IgD-negative memory B cell (primary cell): ENCODE measurements around the gene SLC35F1. TPM values are rescaled to one million over a fixed set of nuclear protein-coding genes. Genes with fewer than 3 reads are reported as not detected.

Experiments used
- H3K27ac Mint-ChIP-seq, 3 donors: one replicate each; pipeline ENCODE4 v1.8.0; 2020 to 2022; ENCODE audit warnings: mild to moderate bottlenecking in 3 of 3, mixed read lengths in 3 of 3, moderate library complexity in 1 of 3
- H3K27me3 Mint-ChIP-seq: one replicate; pipeline ENCODE4 v1.8.0; 2021; ENCODE audit warnings: mixed read lengths
- H3K36me3 Mint-ChIP-seq: one replicate; pipeline ENCODE4 v1.8.0; 2020; ENCODE audit warnings: mild to moderate bottlenecking, mixed read lengths
- H3K4me1 Mint-ChIP-seq, 3 donors: one replicate each; pipeline ENCODE4 v1.8.0; 2020 to 2022; ENCODE audit warnings: mixed read lengths in 3 of 3, mild to moderate bottlenecking in 1 of 3
- H3K4me3 Mint-ChIP-seq, 4 donors: one replicate each; pipeline ENCODE4 v1.8.0; 2020 to 2022; ENCODE audit warnings: mild to moderate bottlenecking in 4 of 4, mixed read lengths in 4 of 4, moderate library complexity in 3 of 4
- H3K9me3 Mint-ChIP-seq, 3 donors: one replicate each; pipeline ENCODE4 v1.8.0; 2020 to 2021; ENCODE audit warnings: mixed read lengths in 3 of 3, mild to moderate bottlenecking in 1 of 3
- polyA plus RNA-seq: library from polyadenylated mRNA; unstranded; fragments of 300-500 nt; fragmentation: Illumina TruSeq; gene quantifications from one replicate; pipeline ENCODE4 v1.2.3, GENCODE V29; 2021

The SLC35F1 gene
- polyA plus RNA-seq, 1 donor from 2014 or later: not detected

GRCh38 chr6:118318648-118319047 lies 411.6 kb downstream of the SLC35F1 start:
- Mint-ChIP-seq H3K9me3 (no peaks in the 10 kb centered on the region), H3K36me3 (no peaks in the 10 kb centered on the region), H3K4me3 (no peak overlapping the region), H3K4me1 (no peaks in the 10 kb centered on the region), H3K27me3 (peaks cover 5% of the 10 kb centered on the region), H3K27ac (no peak overlapping the region)

GRCh38 chr6:118319416-118319815 lies 412.4 kb downstream of the SLC35F1 start:
- H3K27ac Mint-ChIP-seq: no peak overlapping the region
- H3K27me3 Mint-ChIP-seq: peaks cover 5% of the 10 kb centered on the region
- no peaks in the 10 kb centered on the region for H3K9me3 Mint-ChIP-seq
- H3K4me3 Mint-ChIP-seq: no peak overlapping the region
- no peaks in the 10 kb centered on the region for H3K4me1 Mint-ChIP-seq
- no peaks in the 10 kb centered on the region for H3K36me3 Mint-ChIP-seq

GRCh38 chr6:118319894-118320649 lies 413.0 kb downstream of the SLC35F1 start:
- H3K27me3 Mint-ChIP-seq: peaks cover 5% of the 10 kb centered on the region
- no peaks in the 10 kb centered on the region for H3K4me1 Mint-ChIP-seq
- H3K36me3 Mint-ChIP-seq: no peaks in the 10 kb centered on the region
- no peak overlapping the region for H3K4me3 Mint-ChIP-seq
- no peaks in the 10 kb centered on the region for H3K9me3 Mint-ChIP-seq
- no peak overlapping the region for H3K27ac Mint-ChIP-seq

GRCh38 chr6:118320652-118321051 lies 413.6 kb downstream of the SLC35F1 start:
- H3K27me3 Mint-ChIP-seq: peaks cover 5% of the 10 kb centered on the region
- H3K36me3 Mint-ChIP-seq: no peaks in the 10 kb centered on the region
- no peak overlapping the region for H3K4me3 Mint-ChIP-seq
- H3K27ac Mint-ChIP-seq: no peak overlapping the region
- H3K4me1 Mint-ChIP-seq: no peaks in the 10 kb centered on the region
- H3K9me3 Mint-ChIP-seq: no peaks in the 10 kb centered on the region

- Mint-ChIP-seq H3K4me1 (no peaks in the 10 kb centered on the region), H3K36me3 (no peaks in the 10 kb centered on the region), H3K4me3 (no peak overlapping the region), H3K27ac (no peak overlapping the region), H3K9me3 (no peaks in the 10 kb centered on the region), H3K27me3 (peaks cover 1% of the 10 kb centered on the region)
These were observed 417.1 kb downstream of the SLC35F1 start for GRCh38 chr6:118324116-118324515.

GRCh38 chr6:118325220-118325860 lies 418.3 kb downstream of the SLC35F1 start:
- Mint-ChIP-seq H3K36me3 (no peaks in the 10 kb centered on the region), H3K27me3 (peaks cover 1% of the 10 kb centered on the region), H3K4me1 (no peaks in the 10 kb centered on the region), H3K4me3 (no peak overlapping the region), H3K27ac (no peak overlapping the region), H3K9me3 (no peaks in the 10 kb centered on the region)

- Mint-ChIP-seq H3K36me3 (no peaks in the 10 kb centered on the region), H3K27ac (no peak overlapping the region), H3K9me3 (no peaks in the 10 kb centered on the region), H3K27me3 (peaks cover 1% of the 10 kb centered on the region), H3K4me3 (no peak overlapping the region), H3K4me1 (no peaks in the 10 kb centered on the region)
These were observed 419.6 kb downstream of the SLC35F1 start for GRCh38 chr6:118326712-118327111.

GRCh38 chr6:118327237-118327636 lies 420.2 kb downstream of the SLC35F1 start:
- no peaks in the 10 kb centered on the region for H3K9me3 Mint-ChIP-seq
- no peaks in the 10 kb centered on the region for H3K36me3 Mint-ChIP-seq
- H3K27ac Mint-ChIP-seq: peak overlapping the region in 1 of 3 donors; percentile 42
- no peaks in the 10 kb centered on the region for H3K4me1 Mint-ChIP-seq
- H3K27me3 Mint-ChIP-seq: peaks cover 1% of the 10 kb centered on the region
- H3K4me3 Mint-ChIP-seq: no peak overlapping the region

- Mint-ChIP-seq H3K36me3 (no peaks in the 10 kb centered on the region), H3K27ac (no peak overlapping the region), H3K4me1 (no peaks in the 10 kb centered on the region), H3K9me3 (peaks cover 4 to 6% (median 4%) of the 10 kb centered on the region in 3 donors), H3K27me3 (no peaks in the 10 kb centered on the region), H3K4me3 (no peak overlapping the region)
These were observed 426.7 kb downstream of the SLC35F1 start for GRCh38 chr6:118333772-118334171.

- no peak overlapping the region for H3K27ac Mint-ChIP-seq
- H3K4me3 Mint-ChIP-seq: peak overlapping the region in 1 of 4 donors; percentile 25
- H3K4me1 Mint-ChIP-seq: no peaks in the 10 kb centered on the region
- peaks cover 4 to 8% (median 6%) of the 10 kb centered on the region in 3 donors for H3K9me3 Mint-ChIP-seq
- H3K27me3 Mint-ChIP-seq: no peaks in the 10 kb centered on the region
- no peaks in the 10 kb centered on the region for H3K36me3 Mint-ChIP-seq
These were observed 427.6 kb downstream of the SLC35F1 start for GRCh38 chr6:118334634-118335033.

- no peaks in the 10 kb centered on the region for H3K4me1 Mint-ChIP-seq
- H3K27me3 Mint-ChIP-seq: no peaks in the 10 kb centered on the region
- H3K9me3 Mint-ChIP-seq: peaks cover 4 to 9% (median 6%) of the 10 kb centered on the region in 3 donors
- H3K4me3 Mint-ChIP-seq: no peak overlapping the region
- H3K27ac Mint-ChIP-seq: no peak overlapping the region
- no peaks in the 10 kb centered on the region for H3K36me3 Mint-ChIP-seq
These were observed 428.3 kb downstream of the SLC35F1 start for GRCh38 chr6:118335325-118335816.

GRCh38 chr6:118344014-118344670 lies 437.1 kb downstream of the SLC35F1 start:
- Mint-ChIP-seq H3K36me3 (no peaks in the 10 kb centered on the region), H3K27ac (no peak overlapping the region), H3K27me3 (no peaks in the 10 kb centered on the region), H3K4me1 (no peaks in the 10 kb centered on the region), H3K4me3 (no peak overlapping the region), H3K9me3 (peaks cover 5 to 16% (median 16%) of the 10 kb centered on the region in 3 donors)

- H3K27ac Mint-ChIP-seq: no peak overlapping the region
- H3K9me3 Mint-ChIP-seq: peaks cover 0 to 4% (median 2%) of the 10 kb centered on the region in 3 donors
- H3K4me1 Mint-ChIP-seq: peaks cover 0 to 3% (median 3%) of the 10 kb centered on the region in 3 donors
- no peak overlapping the region for H3K4me3 Mint-ChIP-seq
- peaks cover 3% of the 10 kb centered on the region for H3K36me3 Mint-ChIP-seq
- peaks cover 1% of the 10 kb centered on the region for H3K27me3 Mint-ChIP-seq
These were observed 443.9 kb downstream of the SLC35F1 start for GRCh38 chr6:118350881-118351430.

GRCh38 chr6:118353564-118353963 lies 446.5 kb downstream of the SLC35F1 start:
- Mint-ChIP-seq H3K36me3 (peaks cover 3% of the 10 kb centered on the region), H3K4me3 (no peak overlapping the region), H3K9me3 (peaks cover 0 to 2% (median 2%) of the 10 kb centered on the region in 3 donors), H3K27ac (no peak overlapping the region), H3K27me3 (peaks cover 1% of the 10 kb centered on the region), H3K4me1 (peaks cover 0 to 3% (median 3%) of the 10 kb centered on the region in 3 donors)

- no peak overlapping the region for H3K4me3 Mint-ChIP-seq
- peaks cover 0 to 2% (median 2%) of the 10 kb centered on the region in 3 donors for H3K9me3 Mint-ChIP-seq
- H3K36me3 Mint-ChIP-seq: peaks cover 3% of the 10 kb centered on the region
- no peak overlapping the region for H3K27ac Mint-ChIP-seq
- peaks cover 0 to 3% (median 3%) of the 10 kb centered on the region in 3 donors for H3K4me1 Mint-ChIP-seq
- H3K27me3 Mint-ChIP-seq: peaks cover 1% of the 10 kb centered on the region
These were observed 447.6 kb downstream of the SLC35F1 start for GRCh38 chr6:118354641-118355040.
